K562 (cell line): ENCODE data around the gene HDGFL2. TPM values are rescaled to one million over a fixed set of nuclear protein-coding genes. Genes with fewer than 3 reads are reported as not detected.

ENCODE experiments used
- JUND ChIP-seq, 2 experiments: IDR thresholded peaks; 2 replicates in 1 of 2; 3 replicates in 1 of 2; pipeline ENCODE4 v1.6.1; 2011; ENCODE audit warnings: borderline replicate concordance in 2 of 2, low read depth in 2 of 2, low read length in 2 of 2, improper control_type of control experiment in 1 of 2, missing biosample characterization in 1 of 2, missing genetic modification characterization in 1 of 2, missing genetic modification reagents in 1 of 2
- KLF16 ChIP-seq: IDR thresholded peaks from 2 replicates; pipeline ENCODE4 v1.6.1; 2016; ENCODE audit warnings: antibody characterized with exemption
- NCOA4 ChIP-seq: fragments of 450-650 bp; IDR thresholded peaks from 2 replicates; pipeline ENCODE4 v1.6.1; 2018; ENCODE audit warnings: mild to moderate bottlenecking; ENCODE audit not compliant: partially characterized antibody
- PTBP1 ChIP-seq: fragments of 200-400 bp; formaldehyde crosslinking; IDR thresholded peaks from 2 replicates; pipeline ENCODE4 v1.6.1; 2017; ENCODE audit warnings: low read depth, low read length
- RAD21 ChIP-seq, 2 experiments: fragments of 250-450 bp in 1 of 2; fragments of 450-650 bp in 1 of 2; sonication (Bioruptor Pico) in 1 of 2; formaldehyde crosslinking in 1 of 2; IDR thresholded peaks in 1 of 2; conservative IDR thresholded peaks in 1 of 2; 2 replicates each; pipeline versions ENCODE4 v1.4.0 to v1.8.0; 2020 to 2022; ENCODE audit warnings: mild to moderate bottlenecking in 2 of 2, moderate library complexity in 1 of 2
- RCOR1 ChIP-seq, 2 experiments: IDR thresholded peaks; 2 replicates each; pipeline ENCODE4 v1.6.1; 2012; ENCODE audit warnings: low read depth in 2 of 2, low read length in 2 of 2, borderline replicate concordance in 1 of 2, improper control_type of control experiment in 1 of 2
- SP2 ChIP-seq: IDR thresholded peaks from 2 replicates; pipeline ENCODE4 v1.6.1; 2011; ENCODE audit warnings: mild to moderate bottlenecking, low read depth, low read length, moderate library complexity; ENCODE audit not compliant: poor library complexity, severe bottlenecking; ENCODE audit errors: extremely low read depth
- SPI1 ChIP-seq: IDR thresholded peaks from 2 replicates; pipeline ENCODE4 v1.6.1; 2011; ENCODE audit warnings: low read depth, low read length, control low read depth, borderline replicate concordance
- TAF9B ChIP-seq: fragments of 450-650 bp; IDR thresholded peaks from 2 replicates; pipeline ENCODE4 v1.6.1; 2018; ENCODE audit warnings: mild to moderate bottlenecking; ENCODE audit not compliant: partially characterized antibody
- TEAD1 ChIP-seq, 2 experiments: fragments of 450-650 bp in 1 of 2; sonication (generic) in 1 of 2; formaldehyde crosslinking; IDR thresholded peaks; 2 replicates each; pipeline versions ENCODE4 v1.4.0 to v1.8.0; 2020 to 2022; ENCODE audit warnings: mild to moderate bottlenecking in 2 of 2, missing genetic modification reagents in 1 of 2
- TEAD4 ChIP-seq, 2 experiments: sonication (generic) in 1 of 2; formaldehyde crosslinking in 1 of 2; IDR thresholded peaks; 2 replicates each; pipeline versions ENCODE4 v1.6.1 to v1.8.0; 2012 to 2022; ENCODE audit warnings: borderline replicate concordance in 1 of 2, inconsistent platforms in 1 of 2, low read length in 1 of 2, mild to moderate bottlenecking in 1 of 2, missing genetic modification reagents in 1 of 2
- ZFP36 ChIP-seq: fragments of 150-350 bp; IDR thresholded peaks from 2 replicates; pipeline ENCODE4 v1.6.1; 2018; ENCODE audit warnings: low read length, low read depth; ENCODE audit not compliant: partially characterized antibody
- polyA plus RNA-seq, 8 experiments: library from polyadenylated mRNA; depleted of rRNA in 4 of 8; stranded (reverse) in 5 of 8; unstranded in 3 of 8; fragments of >200 nt; fragmentation: Nextera tagmentation in 2 of 8; fragmentation: Illumina TruSeq in 1 of 8; extraction: Ambion mirVana in 2 of 8; extraction: Trizol in 1 of 8; gene quantifications; 2 replicates each; pipeline versions ENCODE4 v1.2.1 to v1.2.3, GENCODE V29; 2011 to 2014; ENCODE audit warnings: inconsistent platforms in 1 of 8, missing spikeins in 1 of 8
- total RNA-seq, 7 experiments: library from RNA; depleted of rRNA in 6 of 7; stranded (reverse); fragments of >200 nt in 6 of 7; fragmentation: Illumina TruSeq in 2 of 7; extraction: Trizol in 2 of 7; gene quantifications; 2 replicates each; pipeline versions ENCODE4 v1.2.1 to v1.2.3, GENCODE V29; 2011 to 2021; ENCODE audit warnings: low replicate concordance in 1 of 7
- TF ChIP-seq, protein P1 (sequence below), 2 experiments: fragments of 450-650 bp; formaldehyde crosslinking in 1 of 2; IDR thresholded peaks; 2 replicates each; pipeline versions ENCODE4 v1.4.0 to v1.6.1; 2014 to 2020; ENCODE audit warnings: mild to moderate bottlenecking in 2 of 2, borderline replicate concordance in 1 of 2, low read depth in 1 of 2
- TF ChIP-seq, protein P2 (sequence below), 3 experiments: IDR thresholded peaks in 2 of 3; conservative IDR thresholded peaks in 1 of 3; 2 replicates each; pipeline ENCODE4 v1.5.1; 2011 to 2012; ENCODE audit warnings: low read length in 3 of 3, mild to moderate bottlenecking in 3 of 3, control low read depth in 2 of 3, improper control_type of control experiment in 1 of 3, inconsistent platforms in 1 of 3, low read depth in 1 of 3, mixed read lengths in 1 of 3, moderate library complexity in 1 of 3; ENCODE audit not compliant: insufficient read depth in 2 of 3

HDGFL2 gene
- total and polyA plus RNA-seq, 9 of the 15 experiments (the other 6 are each of a cell fraction or from before 2014, with no cell fraction given) = 0.13 to 61.7 (median 16.0) TPM

DNA sequence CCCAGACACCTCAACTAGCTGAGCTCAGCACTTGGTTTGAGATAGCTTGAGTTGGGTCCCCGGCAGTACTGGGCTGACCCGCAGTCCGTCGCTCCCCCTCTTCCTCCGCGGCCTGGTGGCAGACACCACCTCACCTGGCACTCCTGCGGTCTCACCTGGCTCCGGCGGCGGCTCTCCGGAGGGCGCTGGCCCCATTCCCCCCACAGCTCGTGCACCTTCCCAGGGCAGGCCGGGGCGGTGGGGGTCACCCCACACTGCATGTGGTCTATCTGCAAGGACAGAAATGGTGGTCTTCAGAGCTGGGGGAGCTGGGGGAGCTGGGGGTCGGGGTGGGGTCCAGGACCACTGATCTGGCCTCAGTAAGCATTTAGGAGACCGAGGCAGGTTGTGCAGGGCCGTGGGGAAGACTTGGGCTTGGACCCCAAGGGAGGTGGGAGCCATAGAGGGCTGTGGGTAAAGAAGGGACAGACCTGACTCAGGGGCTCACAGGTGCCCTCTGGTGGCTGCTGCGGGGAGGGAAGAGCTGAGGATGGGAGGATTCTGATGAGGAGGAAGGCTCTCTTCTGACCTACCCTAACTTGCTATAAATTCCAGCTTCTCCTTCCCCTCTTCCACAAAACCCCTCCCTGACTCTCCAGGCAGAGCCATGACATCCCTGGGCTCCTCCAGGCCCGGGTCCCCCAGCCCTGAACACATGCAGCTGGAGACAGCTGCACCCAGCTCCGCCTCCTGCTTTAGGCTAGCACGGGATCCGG is 52.9 kb downstream of the HDGFL2 start (continued):
- TF ChIP-seq, protein P1, sequence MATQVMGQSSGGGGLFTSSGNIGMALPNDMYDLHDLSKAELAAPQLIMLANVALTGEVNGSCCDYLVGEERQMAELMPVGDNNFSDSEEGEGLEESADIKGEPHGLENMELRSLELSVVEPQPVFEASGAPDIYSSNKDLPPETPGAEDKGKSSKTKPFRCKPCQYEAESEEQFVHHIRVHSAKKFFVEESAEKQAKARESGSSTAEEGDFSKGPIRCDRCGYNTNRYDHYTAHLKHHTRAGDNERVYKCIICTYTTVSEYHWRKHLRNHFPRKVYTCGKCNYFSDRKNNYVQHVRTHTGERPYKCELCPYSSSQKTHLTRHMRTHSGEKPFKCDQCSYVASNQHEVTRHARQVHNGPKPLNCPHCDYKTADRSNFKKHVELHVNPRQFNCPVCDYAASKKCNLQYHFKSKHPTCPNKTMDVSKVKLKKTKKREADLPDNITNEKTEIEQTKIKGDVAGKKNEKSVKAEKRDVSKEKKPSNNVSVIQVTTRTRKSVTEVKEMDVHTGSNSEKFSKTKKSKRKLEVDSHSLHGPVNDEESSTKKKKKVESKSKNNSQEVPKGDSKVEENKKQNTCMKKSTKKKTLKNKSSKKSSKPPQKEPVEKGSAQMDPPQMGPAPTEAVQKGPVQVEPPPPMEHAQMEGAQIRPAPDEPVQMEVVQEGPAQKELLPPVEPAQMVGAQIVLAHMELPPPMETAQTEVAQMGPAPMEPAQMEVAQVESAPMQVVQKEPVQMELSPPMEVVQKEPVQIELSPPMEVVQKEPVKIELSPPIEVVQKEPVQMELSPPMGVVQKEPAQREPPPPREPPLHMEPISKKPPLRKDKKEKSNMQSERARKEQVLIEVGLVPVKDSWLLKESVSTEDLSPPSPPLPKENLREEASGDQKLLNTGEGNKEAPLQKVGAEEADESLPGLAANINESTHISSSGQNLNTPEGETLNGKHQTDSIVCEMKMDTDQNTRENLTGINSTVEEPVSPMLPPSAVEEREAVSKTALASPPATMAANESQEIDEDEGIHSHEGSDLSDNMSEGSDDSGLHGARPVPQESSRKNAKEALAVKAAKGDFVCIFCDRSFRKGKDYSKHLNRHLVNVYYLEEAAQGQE (IDR thresholded peaks at IDR 0.05; ENCODE audit: borderline replicate concordance) = peak; percentile 29; the same call in 1 of the 2 replicates
- TF ChIP-seq, protein P1 (CRISPR knock-in tag; IDR thresholded peaks at IDR 0.05; ENCODE audit: low read depth) = no peak
- peak; percentile 64; the same call in 1 of the 2 replicates for TF ChIP-seq KLF16
- TF ChIP-seq, protein P2, sequence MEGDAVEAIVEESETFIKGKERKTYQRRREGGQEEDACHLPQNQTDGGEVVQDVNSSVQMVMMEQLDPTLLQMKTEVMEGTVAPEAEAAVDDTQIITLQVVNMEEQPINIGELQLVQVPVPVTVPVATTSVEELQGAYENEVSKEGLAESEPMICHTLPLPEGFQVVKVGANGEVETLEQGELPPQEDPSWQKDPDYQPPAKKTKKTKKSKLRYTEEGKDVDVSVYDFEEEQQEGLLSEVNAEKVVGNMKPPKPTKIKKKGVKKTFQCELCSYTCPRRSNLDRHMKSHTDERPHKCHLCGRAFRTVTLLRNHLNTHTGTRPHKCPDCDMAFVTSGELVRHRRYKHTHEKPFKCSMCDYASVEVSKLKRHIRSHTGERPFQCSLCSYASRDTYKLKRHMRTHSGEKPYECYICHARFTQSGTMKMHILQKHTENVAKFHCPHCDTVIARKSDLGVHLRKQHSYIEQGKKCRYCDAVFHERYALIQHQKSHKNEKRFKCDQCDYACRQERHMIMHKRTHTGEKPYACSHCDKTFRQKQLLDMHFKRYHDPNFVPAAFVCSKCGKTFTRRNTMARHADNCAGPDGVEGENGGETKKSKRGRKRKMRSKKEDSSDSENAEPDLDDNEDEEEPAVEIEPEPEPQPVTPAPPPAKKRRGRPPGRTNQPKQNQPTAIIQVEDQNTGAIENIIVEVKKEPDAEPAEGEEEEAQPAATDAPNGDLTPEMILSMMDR (IDR thresholded peaks at IDR 0.05 in 2 of 3, conservative IDR thresholded peaks at IDR 0.05 in 1 of 3; ENCODE audit: insufficient read depth in 2 of 3, low read depth in 1 of 3, low read length in 3 of 3) = peak; percentile 86 to 90 (median 88)
- no peak for TF ChIP-seq NCOA4
- TF ChIP-seq ZFP36 = peak; percentile 89
- no peak for TF ChIP-seq TEAD1 (CRISPR knock-in tag; IDR thresholded peaks at IDR 0.05)
- no peak for TF ChIP-seq TEAD4 (IDR thresholded peaks at IDR 0.05; ENCODE audit: low read length)
- TF ChIP-seq TEAD4 (CRISPR knock-in tag; IDR thresholded peaks at IDR 0.05; ENCODE audit: borderline replicate concordance) = no peak
- TF ChIP-seq PTBP1 = peak; percentile 75; the same call in 1 of the 2 replicates
- peak; percentile 20 to 58; a peak in 3 of 4 replicates for TF ChIP-seq RAD21 (CRISPR knock-in tag; conservative IDR thresholded peaks at IDR 0.05 in 1 of 2, IDR thresholded peaks at IDR 0.05 in 1 of 2)
- TF ChIP-seq SPI1 = peak; percentile 9; the same call in 1 of the 2 replicates
- no peak for TF ChIP-seq TAF9B
- TF ChIP-seq JUND (IDR thresholded peaks at IDR 0.05; ENCODE audit: borderline replicate concordance, low read depth, low read length) = peak; percentile 47; the same call in 1 of the 2 replicates
- TF ChIP-seq JUND (tag; IDR thresholded peaks at IDR 0.05; ENCODE audit: borderline replicate concordance, low read depth, low read length) = no peak
- TF ChIP-seq SP2 = peak; percentile 34
- TF ChIP-seq RCOR1 (IDR thresholded peaks at IDR 0.05; ENCODE audit: borderline replicate concordance in 1 of 2, low read depth in 2 of 2, low read length in 2 of 2) = peak; percentile 66 to 90; a peak in 3 of 4 replicates
